Duodenal mucosa (tissue), 2 donors: ENCODE measurements around the gene GCK.

ENCODE experiments used
- H3K27ac ChIP-seq: one replicate; pipeline ENCODE4 v1.7.0; 2013; ENCODE audit warnings: low read depth, low read length
- H3K27me3 ChIP-seq, 2 donors: one replicate each; pipeline ENCODE4 v1.7.0; 2013; ENCODE audit warnings: low read length in 2 of 2, control low read depth in 1 of 2; ENCODE audit not compliant: insufficient read depth in 2 of 2, control insufficient read depth in 1 of 2
- H3K36me3 ChIP-seq, 2 donors: one replicate each; pipeline ENCODE4 v1.7.0; 2013; ENCODE audit warnings: low read length in 2 of 2, control low read depth in 1 of 2; ENCODE audit not compliant: insufficient read depth in 2 of 2, control insufficient read depth in 1 of 2
- H3K4me1 ChIP-seq, 2 donors: one replicate each; pipeline ENCODE4 v1.7.0; 2013; ENCODE audit warnings: low read length in 2 of 2, control low read depth in 1 of 2; ENCODE audit not compliant: insufficient read depth in 2 of 2, control insufficient read depth in 1 of 2
- H3K4me3 ChIP-seq, 2 donors: one replicate each; pipeline ENCODE4 v1.7.0; 2013; ENCODE audit warnings: low read length in 2 of 2, low read depth in 1 of 2
- H3K9ac ChIP-seq, 2 donors: one replicate each; pipeline ENCODE4 v1.7.0; 2013; ENCODE audit warnings: low read length in 2 of 2, low read depth in 1 of 2
- H3K9me3 ChIP-seq, 2 donors: one replicate each; pipeline ENCODE4 v1.7.0; 2013; ENCODE audit warnings: low read length in 2 of 2, control low read depth in 1 of 2; ENCODE audit not compliant: control insufficient read depth in 1 of 2

GCK gene

GRCh38 chr7:44216521-44217222 is 27.4 kb upstream of the GCK start:
- H3K36me3 ChIP-seq: peaks cover 10 to 18% of the 10 kb centered on the region in 2 donors
- H3K4me3 ChIP-seq: no peak overlapping the region

GRCh38 chr7:44216019-44216418 is 26.8 kb upstream of the GCK start:
- Histone ChIP-seq H3K4me1 (no peaks in the 10 kb centered on the region), H3K9me3 (no peaks in the 10 kb centered on the region), H3K36me3 (peaks cover 16 to 25% of the 10 kb centered on the region in 2 donors), H3K9ac (no peak overlapping the region), H3K4me3 (no peak overlapping the region), H3K27me3 (no peaks in the 10 kb centered on the region), H3K27ac (no peak overlapping the region)

More at GRCh38 chr7:44216521-44217222, 27.4 kb upstream of the GCK start:
- Histone ChIP-seq H3K9ac (no peak overlapping the region), H3K27ac (no peak overlapping the region), H3K4me1 (no peaks in the 10 kb centered on the region), H3K27me3 (no peaks in the 10 kb centered on the region), H3K9me3 (no peaks in the 10 kb centered on the region)

GRCh38 chr7:44215531-44215930 is 26.3 kb upstream of the GCK start:
- Histone ChIP-seq H3K27ac (no peak overlapping the region), H3K9me3 (no peaks in the 10 kb centered on the region), H3K27me3 (no peaks in the 10 kb centered on the region), H3K4me1 (no peaks in the 10 kb centered on the region), H3K36me3 (peaks cover 17 to 30% of the 10 kb centered on the region in 2 donors), H3K9ac (no peak overlapping the region), H3K4me3 (no peak overlapping the region)

- Histone ChIP-seq H3K9ac (no peak overlapping the region), H3K9me3 (no peaks in the 10 kb centered on the region), H3K27me3 (no peaks in the 10 kb centered on the region), H3K4me3 (no peak overlapping the region), H3K36me3 (peaks cover 30 to 46% of the 10 kb centered on the region in 2 donors), H3K27ac (no peak overlapping the region), H3K4me1 (no peaks in the 10 kb centered on the region)
Measured at GRCh38 chr7:44213877-44214388, 24.7 kb upstream of the GCK start.

DNA sequence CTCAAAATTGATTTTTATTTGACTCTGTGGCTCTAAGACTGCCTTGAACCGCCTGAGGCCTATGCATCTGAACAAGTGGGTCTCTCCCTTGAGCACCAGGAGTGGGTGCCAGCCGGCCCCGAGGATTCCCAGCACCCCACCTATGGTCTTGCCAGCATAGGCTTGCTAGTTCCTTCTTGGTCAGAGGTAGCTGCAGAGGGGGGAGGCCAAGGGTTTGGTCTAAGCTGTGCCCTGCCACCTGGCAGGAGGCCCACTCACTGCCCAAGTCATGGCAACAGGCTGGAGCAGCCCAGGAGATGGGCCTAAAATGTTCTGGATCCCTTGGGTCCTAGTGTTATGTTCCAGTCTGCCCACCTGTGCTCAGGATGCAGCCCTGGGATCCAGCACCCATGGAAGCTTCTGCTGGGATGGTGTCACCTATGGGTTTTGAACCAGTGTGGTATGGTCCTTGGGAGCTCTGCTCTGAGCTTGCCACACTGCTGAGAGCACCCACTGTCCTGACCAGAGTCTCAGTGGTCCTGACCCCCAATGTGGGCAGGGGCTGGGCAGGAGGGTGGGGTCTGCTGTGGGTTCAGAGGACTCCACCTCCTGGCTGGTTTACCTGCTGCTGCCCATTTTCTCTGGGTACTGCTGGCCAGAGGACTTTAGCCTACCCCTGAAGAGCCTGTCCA is 24.1 kb upstream of the GCK start:
- H3K27ac ChIP-seq: no peak overlapping the region
- no peaks in the 10 kb centered on the region for H3K27me3 ChIP-seq
- H3K4me3 ChIP-seq: no peak overlapping the region
- no peak overlapping the region for H3K9ac ChIP-seq
- H3K9me3 ChIP-seq: no peaks in the 10 kb centered on the region
- no peaks in the 10 kb centered on the region for H3K4me1 ChIP-seq
- peaks cover 36 to 52% of the 10 kb centered on the region in 2 donors for H3K36me3 ChIP-seq

DNA sequence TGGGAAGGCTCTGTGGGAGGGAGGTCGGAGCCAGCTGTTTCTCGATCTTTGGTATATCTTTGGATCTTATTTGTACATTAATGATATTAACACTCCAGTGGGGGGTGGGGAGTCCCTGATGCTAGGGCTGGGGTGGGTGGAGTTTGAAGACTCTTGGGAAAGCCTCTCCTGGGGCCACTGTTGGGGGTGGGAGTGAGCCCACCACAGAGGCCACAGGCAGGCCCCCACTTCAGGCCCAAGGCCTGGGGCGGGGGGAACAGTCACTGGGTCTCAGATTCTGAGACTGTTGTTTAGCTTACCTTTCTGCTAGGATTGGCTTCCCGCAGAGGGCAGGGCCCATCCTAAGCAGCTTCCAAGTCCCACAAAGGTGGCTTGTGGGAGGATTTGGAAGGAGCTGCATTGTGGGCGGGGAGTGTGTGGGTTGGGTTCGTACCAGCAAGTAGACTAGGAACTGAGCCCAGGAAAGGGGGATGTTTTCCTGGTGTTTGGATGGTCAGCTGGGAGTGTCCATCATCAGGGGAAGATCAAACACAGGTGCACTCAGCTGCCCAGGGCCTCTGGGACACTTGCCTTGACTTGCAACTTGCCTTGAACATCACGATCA is 23.4 kb upstream of the GCK start:
- Histone ChIP-seq H3K9ac (no peak overlapping the region), H3K27me3 (no peaks in the 10 kb centered on the region), H3K36me3 (peaks cover 40 to 58% of the 10 kb centered on the region in 2 donors), H3K4me3 (no peak overlapping the region), H3K27ac (no peak overlapping the region), H3K9me3 (no peaks in the 10 kb centered on the region), H3K4me1 (no peaks in the 10 kb centered on the region)

DNA sequence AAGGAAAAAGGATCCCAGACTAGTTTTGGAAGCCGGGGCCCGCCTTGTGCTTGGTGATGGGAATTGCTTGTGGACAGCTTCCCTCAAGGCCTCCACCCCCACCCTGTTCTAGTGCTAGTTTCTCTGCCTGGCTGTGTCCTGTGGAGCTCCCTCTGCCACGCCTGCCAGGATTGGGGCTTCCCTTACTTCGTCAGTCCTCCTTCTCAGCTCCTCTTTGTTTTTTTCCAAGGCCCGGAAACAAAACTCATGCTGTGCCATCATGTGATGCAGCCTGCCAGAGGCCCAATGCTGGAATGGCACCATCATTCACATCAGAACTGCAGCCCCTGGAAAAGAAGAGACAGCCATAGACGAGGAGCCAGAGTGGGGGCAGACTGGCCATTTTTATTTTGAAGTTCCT is 22.8 kb upstream of the GCK start:
- H3K9ac ChIP-seq: no peak overlapping the region

GRCh38 chr7:44211126-44211675 is 22.0 kb upstream of the GCK start:
- H3K9ac ChIP-seq: no peak overlapping the region
- no peaks in the 10 kb centered on the region for H3K4me1 ChIP-seq
- no peak overlapping the region for H3K27ac ChIP-seq
- no peaks in the 10 kb centered on the region for H3K9me3 ChIP-seq
- H3K27me3 ChIP-seq: no peaks in the 10 kb centered on the region
- H3K4me3 ChIP-seq: no peak overlapping the region
- H3K36me3 ChIP-seq: peaks cover 50 to 72% of the 10 kb centered on the region in 2 donors

More for the DNA sequence above, 22.8 kb upstream of the GCK start:
- H3K9me3 ChIP-seq: no peaks in the 10 kb centered on the region
- peaks cover 44 to 65% of the 10 kb centered on the region in 2 donors for H3K36me3 ChIP-seq
- H3K27ac ChIP-seq: no peak overlapping the region
- no peaks in the 10 kb centered on the region for H3K4me1 ChIP-seq
- H3K4me3 ChIP-seq: no peak overlapping the region
- H3K27me3 ChIP-seq: no peaks in the 10 kb centered on the region

DNA sequence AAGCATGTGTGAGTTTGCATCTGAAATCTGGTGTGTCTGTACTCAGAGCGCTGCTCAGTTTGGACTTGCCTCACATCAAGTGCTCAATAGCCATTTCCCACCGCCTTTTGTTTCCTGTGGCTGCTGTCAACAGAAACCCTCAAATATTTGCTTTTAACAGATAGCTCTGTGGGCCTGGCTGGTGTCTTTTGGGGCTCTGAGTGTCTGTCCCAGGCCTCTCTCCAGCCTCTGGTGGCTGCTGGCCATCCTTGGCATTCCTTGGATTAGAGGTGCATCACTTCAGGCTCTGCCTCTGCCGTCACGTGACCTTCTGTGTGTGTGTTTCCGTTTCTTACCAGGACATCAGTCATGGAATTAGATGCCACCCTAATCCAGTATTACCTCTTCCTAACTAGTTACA is 20.9 kb upstream of the GCK start:
- Histone ChIP-seq H3K9ac (no peak overlapping the region), H3K27me3 (no peaks in the 10 kb centered on the region), H3K36me3 (peaks cover 55 to 83% of the 10 kb centered on the region in 2 donors), H3K4me3 (no peak overlapping the region), H3K9me3 (no peaks in the 10 kb centered on the region), H3K27ac (no peak overlapping the region), H3K4me1 (no peaks in the 10 kb centered on the region)

DNA sequence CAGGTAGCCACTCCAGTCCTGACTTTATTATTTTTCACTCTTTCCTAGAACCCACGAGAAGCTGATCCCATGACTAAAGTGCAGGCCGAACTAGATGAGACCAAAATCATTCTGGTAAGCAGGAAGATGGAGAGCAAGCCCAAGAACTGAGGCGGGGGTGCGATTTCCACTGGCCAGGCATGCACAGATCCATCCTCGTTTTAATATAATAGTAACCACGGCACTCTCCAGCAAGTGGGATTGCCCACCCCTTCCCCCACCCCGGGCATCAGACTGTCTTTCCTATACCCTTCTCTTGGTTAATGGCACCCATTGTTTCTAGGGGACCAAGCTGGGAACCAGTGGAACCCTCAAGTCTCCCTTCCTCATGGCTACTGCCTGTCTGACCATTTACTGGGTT is 18.8 kb upstream of the GCK start:
- no peaks in the 10 kb centered on the region for H3K9me3 ChIP-seq
- H3K9ac ChIP-seq: no peak overlapping the region
- H3K4me1 ChIP-seq: peaks cover 4 to 13% of the 10 kb centered on the region in 2 donors
- H3K4me3 ChIP-seq: no peak overlapping the region
- no peak overlapping the region for H3K27ac ChIP-seq
- H3K36me3 ChIP-seq: peaks cover 62 to 86% of the 10 kb centered on the region in 2 donors
- no peaks in the 10 kb centered on the region for H3K27me3 ChIP-seq
